Stimulated activated CD8-positive, alpha-beta memory T cell treated with anti-CD3 and anti-CD28 coated beads, Interleukin-4, amount 100 ng/mL, for 48 hours (primary cell): Measurements from ENCODE around the gene RAI14.

ENCODE experiments used
- DNase-seq: peaks from one replicate; pipeline ENCODE4 v3.0.0-alpha.2; 2020

RAI14 gene

GRCh38 chr5:34831303-34831702 lies 175.2 kb downstream of the RAI14 start:
- DNase-seq, result no peak

DNA sequence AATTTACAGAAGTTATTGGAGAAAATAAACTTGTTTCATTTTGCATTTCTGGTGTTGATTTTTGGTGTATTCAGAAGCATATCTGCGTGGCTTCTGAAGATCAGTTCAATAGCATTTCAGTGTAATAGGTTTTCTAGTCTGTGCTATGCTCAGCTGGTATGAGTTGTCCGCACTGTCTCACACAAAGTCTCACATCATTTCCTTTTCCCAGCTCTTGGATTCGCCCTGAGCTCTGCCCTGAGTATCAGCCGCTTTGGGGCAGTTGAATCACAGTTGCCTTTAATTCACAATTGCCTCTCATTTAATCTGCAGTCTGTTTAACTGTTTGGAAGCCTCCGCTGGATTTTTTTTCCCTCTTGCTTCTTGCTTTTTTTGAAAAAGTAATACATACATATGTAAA lies 176.4 kb downstream of the RAI14 start:
- DNase-seq, result no peak

DNA sequence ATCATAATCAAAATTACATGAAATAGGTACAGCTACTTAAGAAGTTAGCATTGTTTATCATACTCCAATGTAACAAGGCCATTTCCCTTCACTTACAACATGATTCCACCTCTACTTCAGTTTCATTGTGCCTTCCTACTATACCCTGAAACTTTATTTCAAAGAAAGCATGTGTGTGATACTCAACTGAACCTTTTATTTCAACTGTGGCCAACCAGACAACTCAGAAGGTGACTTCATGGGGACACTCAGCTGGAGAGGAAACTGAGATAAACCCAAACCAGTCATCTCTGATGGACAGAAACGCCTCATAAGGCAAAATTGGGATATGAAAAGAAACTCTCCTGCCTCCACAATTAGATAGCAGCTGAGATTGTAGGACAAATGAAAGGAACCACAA lies 177.0 kb downstream of the RAI14 start:
- no peak for DNase-seq

- DNase-seq, result no peak
Measured at GRCh38 chr5:34833976-34834793, 178.1 kb downstream of the RAI14 start.

- DNase-seq, result no peak
Measured at GRCh38 chr5:34834794-34835089, 178.6 kb downstream of the RAI14 start.

GRCh38 chr5:34835664-34836063 lies 179.5 kb downstream of the RAI14 start:
- DNase-seq, result no peak

- DNase-seq, result peak; percentile 90
Measured at GRCh38 chr5:34838785-34839714, 182.9 kb downstream of the RAI14 start, which contains the start of gene TTC23L. TSS of gene TTC23L (plus strand) at chr5:34839164. CDS start at chr5:34840672, 1,508 bp downstream.

GRCh38 chr5:34841816-34842215 lies 185.7 kb downstream of the RAI14 start:
- no peak for DNase-seq

GRCh38 chr5:34842554-34842953 lies 186.4 kb downstream of the RAI14 start:
- DNase-seq, result no peak

GRCh38 chr5:34843497-34843896 lies 187.4 kb downstream of the RAI14 start:
- DNase-seq, result no peak

GRCh38 chr5:34844106-34844505 lies 188.0 kb downstream of the RAI14 start:
- no peak for DNase-seq

DNA sequence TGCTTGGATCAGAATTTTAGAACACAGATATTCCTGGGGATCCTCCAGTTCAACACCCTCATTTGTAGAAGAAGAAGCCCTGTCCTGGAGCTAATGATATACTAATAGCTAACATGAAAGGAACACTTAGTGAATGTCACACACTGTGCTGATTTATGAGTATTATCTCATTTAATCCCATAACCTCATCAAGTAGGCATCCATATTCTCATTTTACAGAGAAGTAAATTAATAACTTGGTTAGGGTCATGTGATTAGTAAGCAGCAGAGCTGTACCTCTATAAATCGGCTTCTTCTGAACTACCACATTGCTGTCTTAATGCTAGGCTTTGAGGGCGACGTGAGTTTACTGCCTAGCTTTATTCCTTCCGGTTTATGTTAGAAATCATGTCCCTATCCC lies 188.9 kb downstream of the RAI14 start:
- DNase-seq, result no peak

GRCh38 chr5:34847056-34847455 lies 190.9 kb downstream of the RAI14 start:
- no peak for DNase-seq

GRCh38 chr5:34847552-34847951 lies 191.4 kb downstream of the RAI14 start:
- DNase-seq, result no peak

DNA sequence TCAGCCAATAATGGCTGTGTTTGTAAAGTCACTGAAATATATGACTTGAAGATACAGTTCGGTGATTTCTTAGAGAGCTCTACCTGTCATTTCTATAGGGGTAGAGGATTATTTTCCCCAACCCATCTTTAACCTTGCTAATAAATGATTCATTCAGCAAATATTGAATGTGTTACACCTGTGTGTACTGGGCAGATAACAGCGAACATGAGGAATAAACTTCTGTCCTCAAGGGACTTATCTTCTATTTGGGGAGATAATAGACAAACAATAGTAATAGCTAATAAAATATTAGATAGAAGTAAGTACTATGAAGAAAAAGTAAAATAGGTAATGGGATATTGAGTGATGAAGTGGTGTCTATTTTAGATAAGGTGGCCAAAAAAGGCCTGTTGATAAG lies 192.1 kb downstream of the RAI14 start:
- no peak for DNase-seq

- DNase-seq, result no peak
Measured at GRCh38 chr5:34849253-34849652, 193.1 kb downstream of the RAI14 start.

DNA sequence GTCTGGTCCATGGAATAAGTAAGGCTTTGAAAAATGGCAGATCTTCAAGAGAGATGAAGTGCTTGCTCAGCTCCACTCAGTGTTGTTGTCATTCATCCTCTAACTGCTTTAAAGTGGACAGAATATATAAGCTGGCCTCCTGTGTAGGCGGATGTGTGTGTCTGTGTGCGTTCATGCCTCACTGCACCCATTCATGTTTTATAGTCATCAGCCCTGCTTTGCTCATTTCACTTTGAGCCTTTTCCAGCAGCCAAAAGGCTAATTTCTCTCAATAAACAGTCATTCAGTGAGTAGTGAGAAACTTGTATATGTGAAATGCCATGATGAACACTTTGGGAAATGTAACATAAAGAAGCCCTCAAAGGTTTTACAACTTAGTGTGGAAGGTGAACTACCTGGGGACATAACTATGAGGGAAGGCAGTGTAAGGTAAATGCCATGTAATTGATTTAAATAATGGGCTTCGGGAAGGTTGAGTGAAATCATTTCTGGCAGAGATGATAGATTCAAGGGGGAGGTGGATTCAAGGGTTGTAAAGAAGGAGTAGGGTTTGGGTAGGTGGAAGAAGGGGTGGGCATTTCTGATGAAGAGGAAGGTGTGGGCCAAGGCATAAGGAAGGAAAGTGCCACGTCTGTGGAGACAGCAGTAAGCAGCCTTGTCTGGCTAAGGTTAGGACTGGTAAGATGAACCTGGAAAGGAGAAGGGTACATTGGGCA lies 198.5 kb downstream of the RAI14 start:
- DNase-seq, result no peak

GRCh38 chr5:34857161-34857560 lies 201.0 kb downstream of the RAI14 start:
- DNase-seq, result no peak

- no peak for DNase-seq
Measured at GRCh38 chr5:34857894-34858293, 201.8 kb downstream of the RAI14 start.

- no peak for DNase-seq
Measured at GRCh38 chr5:34858790-34859189, 202.7 kb downstream of the RAI14 start.

- DNase-seq, result no peak
Measured at GRCh38 chr5:34859253-34859652, 203.1 kb downstream of the RAI14 start.

- no peak for DNase-seq
Measured at GRCh38 chr5:34863946-34864345, 207.8 kb downstream of the RAI14 start.

- DNase-seq, result no peak
Measured at GRCh38 chr5:34865091-34865490, 209.0 kb downstream of the RAI14 start.
